AG08396 (cell line): ENCODE data around the gene TNPO2.
A peak's percentile ranks its signal among the peaks of the same experiment; 100 is the strongest.
"Not testable (repeated sequence)": the region's sequence is repeated elsewhere in the genome, so short reads cannot be mapped to it uniquely, and the experiment has no call there.

Source experiments
- DNase-seq: peaks from one replicate; pipeline ENCODE4 v3.0.0; 2012; ENCODE audit warnings: low spot score, mixed read lengths

Gene TNPO2

GRCh38 chr19:12705654-12706331 is 17.9 kb downstream of the TNPO2 start:
- DNase-seq = no peak

GRCh38 chr19:12705169-12705568 is 18.6 kb downstream of the TNPO2 start:
- no peak for DNase-seq

- peak; percentile 83 for DNase-seq
These were observed 20.7 kb downstream of the TNPO2 start for GRCh38 chr19:12703046-12703445.

GRCh38 chr19:12701596-12702282 is 22.0 kb downstream of the TNPO2 start:
- DNase-seq = no peak

- DNase-seq = no peak
These were observed 25.6 kb downstream of the TNPO2 start for GRCh38 chr19:12698138-12698537.

- DNase-seq = not testable (repeated sequence)
These were observed 26.3 kb downstream of the TNPO2 start for GRCh38 chr19:12697425-12697824.

GRCh38 chr19:12696366-12697335 is 27.1 kb downstream of the TNPO2 start, which contains the start of gene FBXW9:
Gene FBXW9 (minus strand): TSS chr19:12696631. CDS start chr19:12696581, 50 bp downstream.
- DNase-seq = peak; percentile 98

- peak; percentile 32 for DNase-seq
These were observed 27.8 kb downstream of the TNPO2 start for GRCh38 chr19:12695997-12696365.

GRCh38 chr19:12695514-12695913 is 28.2 kb downstream of the TNPO2 start:
- no peak for DNase-seq

- no peak for DNase-seq
These were observed 28.6 kb downstream of the TNPO2 start for GRCh38 chr19:12695096-12695495.

- DNase-seq = no peak
These were observed 29.1 kb downstream of the TNPO2 start for GRCh38 chr19:12694641-12695040.

- no peak for DNase-seq
These were observed 30.8 kb downstream of the TNPO2 start for GRCh38 chr19:12692960-12693359.

GRCh38 chr19:12689581-12690216 is 34.0 kb downstream of the TNPO2 start:
- no peak for DNase-seq

- no peak for DNase-seq
These were observed 34.7 kb downstream of the TNPO2 start for GRCh38 chr19:12689012-12689411.

GRCh38 chr19:12687496-12688196 is 36.1 kb downstream of the TNPO2 start, which contains the start of gene GNG14:
Gene GNG14 (plus strand): TSS chr19:12687998. CDS start chr19:12688049, 51 bp downstream.
- no peak for DNase-seq

GRCh38 chr19:12685831-12686230 is 37.9 kb downstream of the TNPO2 start:
- no peak for DNase-seq

- peak; percentile 94 for DNase-seq
These were observed 42.4 kb downstream of the TNPO2 start, which contains the start of gene DHPS for GRCh38 chr19:12681074-12681987. Gene DHPS (minus strand): TSS chr19:12681880. CDS start chr19:12681766, 114 bp downstream.

GRCh38 chr19:12680034-12680433 is 43.7 kb downstream of the TNPO2 start:
- no peak for DNase-seq

GRCh38 chr19:12678039-12678438 is 45.7 kb downstream of the TNPO2 start:
- not testable (repeated sequence) for DNase-seq

- no peak for DNase-seq
These were observed 46.8 kb downstream of the TNPO2 start for GRCh38 chr19:12676928-12677327.
